GM23248 (cell line): Measurements from ENCODE around the gene TSNAX.

Source experiments
- EZH2 ChIP-seq: fragments of 200-600 bp; sonication (generic); IDR thresholded peaks from 2 replicates; pipeline ENCODE4 v1.6.1; 2018; ENCODE audit warnings: antibody characterized with exemption, mild to moderate bottlenecking; ENCODE audit not compliant: insufficient read depth, poor library complexity, severe bottlenecking
- EZH2phosphoT487 ChIP-seq: fragments of 200-600 bp; sonication (generic); IDR thresholded peaks from 2 replicates; pipeline ENCODE4 v1.6.1; 2018; ENCODE audit warnings: antibody characterized with exemption, moderate library complexity, mild to moderate bottlenecking, low read depth; ENCODE audit not compliant: insufficient read depth

DNA sequence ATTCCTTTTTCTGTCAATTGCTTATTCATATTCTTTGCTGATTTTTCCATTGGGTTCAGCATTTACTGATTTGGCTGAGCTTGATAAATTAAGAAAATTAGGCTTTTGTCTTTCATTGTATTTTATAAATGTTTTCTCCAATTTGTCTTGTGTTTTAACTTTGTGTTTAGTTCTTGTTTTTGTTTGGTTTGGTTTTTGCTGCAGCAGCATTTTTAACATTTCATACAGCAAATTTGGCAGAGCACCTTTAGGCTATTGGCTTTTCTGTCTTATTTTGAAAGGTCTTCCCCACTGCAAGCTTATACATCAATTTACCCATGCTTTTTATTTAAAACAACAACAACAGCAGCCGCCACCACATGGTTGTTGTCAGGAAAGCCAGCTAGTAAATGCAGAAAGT is 64.3 kb downstream of the TSNAX start:
- TF ChIP-seq EZH2 = no peak
- TF ChIP-seq EZH2phosphoT487 = no peak
